Kidney tubule cell (primary cell): ENCODE data around the gene ARHGAP24.
"Not testable (repeated sequence)": the region's sequence is repeated elsewhere in the genome, so short reads cannot be mapped to it uniquely, and the experiment has no call there.

Source experiments
- DNase-seq: peaks from one replicate; pipeline ENCODE4 v3.0.0-alpha.2; 2018; ENCODE audit warnings: low spot score

Gene ARHGAP24

GRCh38 chr4:85482010-85482738, 7.2 kb downstream of the ARHGAP24 start:
- DNase-seq = no peak

GRCh38 chr4:85486425-85487086, 11.6 kb downstream of the ARHGAP24 start:
- DNase-seq = no peak

- no peak for DNase-seq
Measured at GRCh38 chr4:85488416-85488815, 13.5 kb downstream of the ARHGAP24 start.

- DNase-seq = peak; percentile 32
Measured at GRCh38 chr4:85489273-85489981, 14.5 kb downstream of the ARHGAP24 start.

- DNase-seq = no peak
Measured at GRCh38 chr4:85491527-85491926, 16.6 kb downstream of the ARHGAP24 start.

GRCh38 chr4:85492336-85492735, 17.4 kb downstream of the ARHGAP24 start:
- no peak for DNase-seq

- DNase-seq = no peak
Measured at GRCh38 chr4:85495621-85496020, 20.7 kb downstream of the ARHGAP24 start.

- DNase-seq = no peak
Measured at GRCh38 chr4:85496126-85496849, 21.3 kb downstream of the ARHGAP24 start.

GRCh38 chr4:85496933-85497332, 22.0 kb downstream of the ARHGAP24 start:
- DNase-seq = no peak

GRCh38 chr4:85498068-85498733, 23.3 kb downstream of the ARHGAP24 start:
- peak; percentile 89 for DNase-seq

GRCh38 chr4:85499573-85499972, 24.6 kb downstream of the ARHGAP24 start:
- no peak for DNase-seq

- no peak for DNase-seq
Measured at GRCh38 chr4:85500110-85500867, 25.3 kb downstream of the ARHGAP24 start.

GRCh38 chr4:85501145-85501544, 26.2 kb downstream of the ARHGAP24 start:
- not testable (repeated sequence) for DNase-seq

- no peak for DNase-seq
Measured at GRCh38 chr4:85508654-85509053, 33.7 kb downstream of the ARHGAP24 start.

- DNase-seq = no peak
Measured at GRCh38 chr4:85509882-85510631, 35.1 kb downstream of the ARHGAP24 start.

- no peak for DNase-seq
Measured at GRCh38 chr4:85510632-85510984, 35.7 kb downstream of the ARHGAP24 start.

- DNase-seq = no peak
Measured at GRCh38 chr4:85512446-85513205, 37.7 kb downstream of the ARHGAP24 start.

- DNase-seq = no peak
Measured at GRCh38 chr4:85514117-85514516, 39.2 kb downstream of the ARHGAP24 start.

- no peak for DNase-seq
Measured at GRCh38 chr4:85514783-85515182, 39.8 kb downstream of the ARHGAP24 start.

- no peak for DNase-seq
Measured at GRCh38 chr4:85515701-85516100, 40.8 kb downstream of the ARHGAP24 start.
